GM13976 (cell line): ENCODE measurements around the gene KRT84.
A peak's percentile ranks its signal among the peaks of the same experiment; 100 is the strongest.

Experiments
- DNase-seq: peaks from one replicate; pipeline ENCODE4 v3.0.0; 2012; ENCODE audit warnings: low spot score
- in situ Hi-C: fragments of 300-500 bp; cut with MboI; formaldehyde crosslinking; loops from one replicate; pipeline ENCODE4 v1.12.0; 2022; ENCODE audit warnings: low sequenced_read_pairs, mixed read lengths, inconsistent platforms; ENCODE audit not compliant: unreplicated experiment
- TF ChIP-seq, protein P1 (sequence below): IDR thresholded peaks from 2 replicates; pipeline ENCODE4 v1.5.1; 2012; ENCODE audit warnings: borderline replicate concordance, mild to moderate bottlenecking; ENCODE audit not compliant: insufficient read depth; ENCODE audit errors: extremely low read depth, missing control alignments, control extremely low read depth

The KRT84 gene

DNA sequence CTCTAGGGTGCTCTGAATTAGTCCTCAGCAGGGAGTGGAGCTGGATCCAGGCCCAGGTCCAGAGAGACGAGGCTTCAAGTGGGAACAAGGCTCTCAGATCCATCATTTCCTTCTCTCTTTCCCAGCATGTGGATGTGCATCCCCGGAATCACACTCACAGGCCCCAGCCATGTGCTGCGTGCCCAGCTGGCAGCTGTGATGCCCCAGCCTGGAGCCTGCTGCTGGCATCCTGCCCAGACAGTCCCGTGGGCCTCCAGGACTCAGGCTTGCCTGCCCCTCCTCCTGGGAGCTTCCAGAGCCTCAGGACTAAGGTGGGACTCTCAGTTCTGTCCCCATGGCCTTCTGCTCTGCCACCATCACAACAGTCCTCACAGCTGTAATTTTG is 6.2 kb upstream of the KRT84 start:
- no peak for DNase-seq
- TF ChIP-seq, protein P1, sequence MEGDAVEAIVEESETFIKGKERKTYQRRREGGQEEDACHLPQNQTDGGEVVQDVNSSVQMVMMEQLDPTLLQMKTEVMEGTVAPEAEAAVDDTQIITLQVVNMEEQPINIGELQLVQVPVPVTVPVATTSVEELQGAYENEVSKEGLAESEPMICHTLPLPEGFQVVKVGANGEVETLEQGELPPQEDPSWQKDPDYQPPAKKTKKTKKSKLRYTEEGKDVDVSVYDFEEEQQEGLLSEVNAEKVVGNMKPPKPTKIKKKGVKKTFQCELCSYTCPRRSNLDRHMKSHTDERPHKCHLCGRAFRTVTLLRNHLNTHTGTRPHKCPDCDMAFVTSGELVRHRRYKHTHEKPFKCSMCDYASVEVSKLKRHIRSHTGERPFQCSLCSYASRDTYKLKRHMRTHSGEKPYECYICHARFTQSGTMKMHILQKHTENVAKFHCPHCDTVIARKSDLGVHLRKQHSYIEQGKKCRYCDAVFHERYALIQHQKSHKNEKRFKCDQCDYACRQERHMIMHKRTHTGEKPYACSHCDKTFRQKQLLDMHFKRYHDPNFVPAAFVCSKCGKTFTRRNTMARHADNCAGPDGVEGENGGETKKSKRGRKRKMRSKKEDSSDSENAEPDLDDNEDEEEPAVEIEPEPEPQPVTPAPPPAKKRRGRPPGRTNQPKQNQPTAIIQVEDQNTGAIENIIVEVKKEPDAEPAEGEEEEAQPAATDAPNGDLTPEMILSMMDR, result no peak
- in situ Hi-C loops, result no loop called here

DNA sequence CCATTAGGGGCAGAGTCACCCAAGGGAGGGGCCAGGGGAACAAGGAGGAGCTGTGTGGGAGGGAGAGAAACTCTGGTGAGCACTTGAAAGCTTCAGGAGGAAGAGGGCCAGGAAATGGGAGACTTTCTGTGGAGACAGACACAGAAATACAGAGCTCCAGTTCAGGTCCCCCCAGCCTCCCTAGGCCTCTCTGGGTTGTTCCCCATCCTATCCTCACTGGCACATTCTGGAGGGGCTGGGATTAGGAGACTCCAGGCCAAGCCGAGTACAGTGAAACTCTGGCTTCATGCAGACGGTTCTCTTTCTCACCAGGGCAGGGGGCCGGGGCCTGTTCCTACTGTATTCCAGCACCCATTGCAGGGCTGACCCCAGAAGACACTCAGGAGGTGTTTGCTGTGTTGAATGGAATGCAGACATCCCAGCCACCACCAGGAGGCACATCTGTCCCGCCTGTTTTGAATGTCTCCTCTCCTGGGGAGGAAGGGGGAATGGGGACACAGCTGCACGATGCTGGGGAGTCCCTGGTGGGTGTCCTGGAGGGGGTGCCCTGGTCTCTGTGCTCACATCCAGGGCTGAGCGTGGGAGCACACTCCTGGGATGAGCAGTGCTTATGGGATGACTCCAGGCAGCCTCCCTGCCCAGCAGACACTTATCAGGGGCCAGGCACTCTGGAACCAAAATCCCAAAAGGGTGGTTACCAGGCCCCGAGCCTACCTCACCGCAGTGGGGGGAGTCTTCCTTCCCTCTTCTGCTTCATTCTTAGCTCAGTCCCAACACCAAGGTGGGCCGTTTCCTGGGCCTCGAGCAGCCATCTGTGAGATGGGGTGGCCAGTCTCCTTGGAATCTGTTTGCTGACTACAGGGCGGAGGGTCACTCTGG is 5.5 kb upstream of the KRT84 start:
- TF ChIP-seq, protein P1, result peak; percentile 6
- DNase-seq, result no peak
- in situ Hi-C loops, result no loop called here

DNA sequence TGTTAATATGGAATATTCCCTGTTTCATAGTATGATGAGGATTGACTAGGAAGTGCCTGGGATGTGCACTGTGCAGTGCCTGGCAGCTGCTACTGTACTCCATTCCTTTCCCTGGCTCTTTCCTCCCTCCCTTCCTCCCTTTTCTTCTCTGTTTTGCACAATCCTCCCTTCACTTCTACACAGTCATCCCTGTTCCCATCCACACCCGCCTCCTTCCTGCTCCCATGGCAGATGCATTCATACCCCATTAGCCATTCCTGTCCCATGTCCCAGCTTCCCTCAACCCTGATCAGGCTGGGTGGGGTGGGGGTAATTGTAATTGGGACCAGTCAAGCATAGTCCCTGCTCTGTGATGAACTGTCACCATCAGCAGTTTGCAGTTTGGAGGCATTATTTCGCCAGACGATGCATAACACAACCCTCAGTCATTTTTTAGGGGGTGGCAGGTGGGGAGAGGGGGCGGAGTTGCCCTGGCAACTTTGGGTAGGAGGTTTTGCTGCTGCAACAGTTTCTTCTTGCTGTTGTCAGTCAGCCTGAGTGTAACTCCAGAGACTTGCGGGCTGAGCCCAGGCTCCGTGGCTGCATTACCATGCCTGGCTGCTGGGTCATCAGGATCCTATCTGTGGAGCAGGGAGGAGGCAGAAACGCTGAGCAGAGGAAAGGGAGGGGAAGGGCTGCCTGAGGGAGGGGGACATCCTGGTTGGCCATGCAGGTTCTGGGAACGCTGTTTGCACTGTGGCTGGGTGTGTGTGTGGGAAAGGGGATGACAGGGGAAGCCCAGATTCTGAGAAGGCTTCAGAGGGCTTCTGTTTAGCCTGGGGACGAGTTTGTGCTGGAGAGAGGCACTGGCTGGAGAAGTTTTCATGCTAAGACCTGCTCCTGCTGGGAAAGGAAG is 4.1 kb upstream of the KRT84 start:
- no peak for DNase-seq
- TF ChIP-seq, protein P1, result no peak
- in situ Hi-C loops, result loop anchor here (10.0 kb wide), 1 partner anchor 485 kb away; no protein-coding TSS in a partner anchor

DNA sequence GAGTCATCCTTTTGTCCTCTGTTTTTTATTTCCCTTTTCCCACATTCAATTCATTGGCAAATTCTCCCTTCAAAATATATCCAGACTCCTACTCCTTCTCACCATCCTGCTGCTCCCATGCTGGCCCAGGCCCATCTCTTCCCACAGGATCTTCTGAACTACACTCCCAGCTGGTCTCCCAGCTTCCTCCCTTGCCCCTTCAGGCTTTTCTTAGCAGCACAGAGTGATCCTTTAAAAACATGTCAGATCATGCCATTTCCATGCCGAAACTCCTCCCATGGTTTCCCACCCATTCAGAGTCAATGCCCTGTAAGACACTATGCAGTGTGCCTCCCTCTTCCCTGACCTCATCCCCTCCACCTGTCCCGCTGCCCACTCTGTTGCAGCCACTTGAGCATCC is 2.4 kb upstream of the KRT84 start:
- in situ Hi-C loops, result loop anchor here (10.0 kb wide), 1 partner anchor 487 kb away; no protein-coding TSS in a partner anchor
- DNase-seq, result no peak
- TF ChIP-seq, protein P1, result no peak

DNA sequence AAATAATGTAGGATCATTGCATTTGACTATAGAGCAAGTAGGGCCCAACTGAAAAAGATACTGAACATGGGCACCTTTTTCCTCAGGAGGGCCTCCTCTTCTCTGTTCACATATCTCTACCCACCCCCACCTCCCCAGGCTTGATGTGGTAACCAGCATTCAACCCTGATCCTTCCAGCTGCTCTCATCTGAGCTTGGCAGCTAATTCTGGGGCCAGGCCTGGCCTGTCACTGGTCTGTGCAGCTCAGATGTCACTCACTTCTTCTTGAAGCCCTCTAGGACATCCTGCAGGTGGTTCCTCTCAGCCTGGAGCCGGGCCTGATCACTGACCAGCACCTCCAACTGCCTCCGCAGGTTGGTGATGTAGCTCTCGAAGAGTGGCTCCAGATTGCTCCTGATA is 2.1 kb downstream of the KRT84 start:
- DNase-seq, result no peak
- TF ChIP-seq, protein P1, result no peak
- in situ Hi-C loops, result loop anchor here (10.0 kb wide), 1 partner anchor 491 kb away; no protein-coding TSS in a partner anchor

DNA sequence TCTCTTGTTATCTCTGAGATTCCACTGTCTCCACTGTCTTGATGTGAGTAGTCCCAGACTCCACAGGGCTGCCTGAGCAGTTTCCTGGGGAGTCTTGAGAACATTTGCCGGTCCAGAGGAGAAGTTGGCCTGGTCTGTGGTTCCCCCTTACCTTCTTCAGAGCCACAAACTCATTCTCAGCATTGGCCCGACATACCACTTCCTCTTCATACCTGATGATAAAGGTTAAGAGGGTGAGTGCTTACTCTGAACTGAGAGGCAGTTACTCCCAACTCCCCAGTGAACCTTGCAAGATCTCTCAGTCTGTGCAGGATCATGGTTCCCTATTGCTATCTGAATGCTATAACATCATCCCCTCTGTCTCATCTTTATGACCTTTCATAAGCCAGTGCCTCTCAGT is 2.6 kb downstream of the KRT84 start:
- no peak for DNase-seq
- TF ChIP-seq, protein P1, result no peak
- in situ Hi-C loops, result loop anchor here (10.0 kb wide), 1 partner anchor 492 kb away; no protein-coding TSS in a partner anchor
